Right lobe of liver (tissue), 6 donors: ENCODE results near the gene CAMTA1. TPM values are rescaled to one million over a fixed set of nuclear protein-coding genes. Genes with fewer than 3 reads are reported as not detected.

ENCODE experiments used
- ATAC-seq, 4 donors: fragments of 200-7000 bp; cut with Tn5 transposase; one replicate each; pipeline ENCODE4 v1.9.1; 2020; ENCODE audit warnings: mild to moderate bottlenecking in 4 of 4, moderate library complexity in 4 of 4
- DNase-seq, 3 donors: peaks; one replicate each; pipeline ENCODE4 v3.0.0-alpha.2; 2020
- H3K27ac ChIP-seq, 3 donors: fragments of 200-600 bp; one replicate each; pipeline ENCODE4 v1.8.0; 2022
- H3K27me3 ChIP-seq, 2 donors: fragments of 200-600 bp; one replicate each; pipeline ENCODE4 v1.8.0; 2022
- H3K36me3 ChIP-seq, 4 donors: fragments of 200-600 bp; sonication (generic) in 1 of 4; one replicate each; pipeline versions ENCODE4 v1.5.1 to v1.8.0; 2017 to 2022; ENCODE audit warnings: control low read depth in 1 of 4
- H3K4me1 ChIP-seq, 4 donors: fragments of 200-600 bp; sonication (generic) in 1 of 4; one replicate each; pipeline versions ENCODE4 v1.5.1 to v1.8.0; 2017 to 2022; ENCODE audit warnings: control low read depth in 1 of 4
- H3K4me3 ChIP-seq, 3 donors: fragments of 200-600 bp; one replicate each; pipeline ENCODE4 v1.8.0; 2022
- H3K9me3 ChIP-seq, 4 donors: fragments of 200-600 bp; sonication (generic) in 1 of 4; one replicate each; pipeline versions ENCODE4 v1.5.1 to v1.8.0; 2017 to 2022; ENCODE audit warnings: control low read depth in 1 of 4
- POLR2A ChIP-seq: fragments of 450-650 bp; IDR thresholded peaks from one replicate; pipeline ENCODE4 v1.6.1; 2017; ENCODE audit warnings: antibody characterized with exemption, mild to moderate bottlenecking
- WGBS: methylation state at CpG from one replicate; pipeline ENCODE4 v1.1.6; 2018; ENCODE audit warnings: low coverage, low lambda C conversion rate; ENCODE audit not compliant: insufficient coverage; ENCODE audit errors: missing lambda C conversion rate; 5-methylcytosine and 5-hydroxymethylcytosine counted together
- intact Hi-C, 2 donors: fragments of 100-400 bp; cut with DNase I; formaldehyde crosslinking; loops; one replicate each; pipeline versions ENCODE4 v1.11.2 to v1.14.1; 2022
- total RNA-seq, 6 experiments: library from RNA; depleted of rRNA in 2 of 6; stranded (reverse); fragments of >200 nt in 2 of 6; fragmentation: NEBNext Ultra II Directional in 3 of 6; extraction: Animal tissue kit (Norgen Biotek cat#: 25700) in 3 of 6; gene quantifications; one replicate each; pipeline versions ENCODE4 v1.1.0 to v1.2.4, GENCODE V29; 2016 to 2023
- TF ChIP-seq, protein P1 (sequence below), 4 donors: fragments of 200-600 bp in 3 of 4; fragments of 450-650 bp in 1 of 4; IDR thresholded peaks; one replicate each; pipeline versions ENCODE4 v1.5.1 to v1.8.0; 2016 to 2022; ENCODE audit warnings: antibody characterized with exemption in 4 of 4, mild to moderate bottlenecking in 2 of 4
- donor health status: DM: no; HTN: yes; CAD: no.
- donor health status: DM: no; HTN: no; CAD: no.
- donor health status: DM: no; HTN: no; CAD: no.
- donor health status: DM: no; HTN: yes; CAD: no.
- donor health status: DM: no; HTN: yes; CAD: no.

The CAMTA1 gene
- total RNA-seq, 6 experiments from 2014 or later: 32.3 to 49.4 (median 37.2) TPM

DNA sequence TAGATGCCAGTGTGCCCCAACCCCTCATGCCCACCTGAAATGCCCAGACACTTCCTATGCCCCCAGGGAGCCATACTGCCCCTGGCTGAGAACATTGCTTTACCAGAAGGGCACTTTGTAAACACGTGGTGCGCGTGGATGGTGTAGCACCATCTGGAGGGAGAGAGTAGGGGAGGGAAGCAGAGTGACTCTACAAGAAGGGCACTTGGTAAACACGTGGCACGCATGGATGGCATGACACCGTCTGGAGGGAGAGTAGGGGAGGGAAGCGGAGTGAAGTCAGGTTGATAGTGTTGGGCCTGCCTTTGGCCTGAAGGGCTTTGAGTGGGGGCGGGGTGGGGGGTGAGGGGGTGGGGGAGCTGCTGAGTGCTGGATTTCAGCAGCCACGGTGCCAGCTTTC is 661.8 kb downstream of the CAMTA1 start:
- 80% methylated on average over 7 of the region's 9 CpGs for WGBS
- TF ChIP-seq POLR2A: no peak
- TF ChIP-seq, protein P1, sequence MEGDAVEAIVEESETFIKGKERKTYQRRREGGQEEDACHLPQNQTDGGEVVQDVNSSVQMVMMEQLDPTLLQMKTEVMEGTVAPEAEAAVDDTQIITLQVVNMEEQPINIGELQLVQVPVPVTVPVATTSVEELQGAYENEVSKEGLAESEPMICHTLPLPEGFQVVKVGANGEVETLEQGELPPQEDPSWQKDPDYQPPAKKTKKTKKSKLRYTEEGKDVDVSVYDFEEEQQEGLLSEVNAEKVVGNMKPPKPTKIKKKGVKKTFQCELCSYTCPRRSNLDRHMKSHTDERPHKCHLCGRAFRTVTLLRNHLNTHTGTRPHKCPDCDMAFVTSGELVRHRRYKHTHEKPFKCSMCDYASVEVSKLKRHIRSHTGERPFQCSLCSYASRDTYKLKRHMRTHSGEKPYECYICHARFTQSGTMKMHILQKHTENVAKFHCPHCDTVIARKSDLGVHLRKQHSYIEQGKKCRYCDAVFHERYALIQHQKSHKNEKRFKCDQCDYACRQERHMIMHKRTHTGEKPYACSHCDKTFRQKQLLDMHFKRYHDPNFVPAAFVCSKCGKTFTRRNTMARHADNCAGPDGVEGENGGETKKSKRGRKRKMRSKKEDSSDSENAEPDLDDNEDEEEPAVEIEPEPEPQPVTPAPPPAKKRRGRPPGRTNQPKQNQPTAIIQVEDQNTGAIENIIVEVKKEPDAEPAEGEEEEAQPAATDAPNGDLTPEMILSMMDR (IDR thresholded peaks at IDR 0.05): no peak
- DNase-seq (no peak), ATAC-seq (no peak)
- H3K36me3 ChIP-seq: no peaks in the 10 kb centered on the region
- no peak overlapping the region for H3K4me3 ChIP-seq
- no peaks in the 10 kb centered on the region for H3K4me1 ChIP-seq
- no peaks in the 10 kb centered on the region for H3K27me3 ChIP-seq
- no peaks in the 10 kb centered on the region for H3K9me3 ChIP-seq
- H3K27ac ChIP-seq: no peak overlapping the region
- intact Hi-C loops: no loop called here

DNA sequence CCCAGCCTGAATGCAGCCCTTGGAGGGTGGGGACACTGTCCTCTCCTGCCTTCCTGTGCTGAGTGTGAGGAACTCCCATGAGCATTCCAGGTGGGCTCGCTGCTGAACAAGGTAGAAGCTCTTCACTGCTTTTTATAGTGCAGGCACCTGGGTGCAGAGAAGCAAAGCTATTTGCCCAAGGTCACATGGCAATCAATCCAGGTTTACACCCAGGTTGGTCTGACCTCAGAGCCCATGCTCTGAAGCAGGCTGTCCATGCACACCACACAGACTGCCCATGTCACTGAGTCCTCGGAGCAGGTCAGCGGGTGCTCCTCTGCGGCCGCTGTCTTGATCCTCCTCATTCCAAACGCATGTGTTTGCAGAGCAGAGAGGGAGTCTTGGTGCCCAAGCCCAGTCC is 662.5 kb downstream of the CAMTA1 start:
- Histone ChIP-seq H3K4me3 (no peak overlapping the region), H3K4me1 (no peaks in the 10 kb centered on the region), H3K27me3 (no peaks in the 10 kb centered on the region), H3K9me3 (no peaks in the 10 kb centered on the region), H3K36me3 (no peaks in the 10 kb centered on the region), H3K27ac (no peak overlapping the region)
- TF ChIP-seq POLR2A: no peak
- TF ChIP-seq, protein P1 (IDR thresholded peaks at IDR 0.05): no peak
- ATAC-seq (peak in 3 of 4 donors; percentile 9 to 61 (median 42)), DNase-seq (no peak)
- intact Hi-C loops: no loop called here
- no CpG with 5 or more reads among the region's 6 CpGs for WGBS

DNA sequence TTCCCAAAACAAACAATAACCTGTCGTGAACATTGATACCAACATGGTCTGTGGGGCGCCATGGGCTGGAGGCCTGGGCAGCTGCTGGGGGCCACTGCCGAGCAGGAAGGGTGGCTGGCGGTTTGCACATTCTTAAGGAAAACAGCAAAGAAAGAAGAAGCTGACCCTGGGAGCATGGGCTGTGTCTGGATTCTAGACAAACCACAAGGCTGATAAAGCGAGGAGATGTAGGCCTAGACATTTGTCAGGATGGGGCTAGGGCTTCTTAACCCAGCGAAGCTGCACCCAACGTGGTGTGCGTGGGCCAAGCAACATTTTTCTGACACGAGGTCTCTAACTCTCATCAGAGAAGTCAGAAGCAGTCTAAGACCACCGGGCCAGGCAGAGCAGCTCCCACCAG is 663.7 kb downstream of the CAMTA1 start:
- ATAC-seq (no peak), DNase-seq (no peak)
- TF ChIP-seq POLR2A: no peak
- TF ChIP-seq, protein P1 (IDR thresholded peaks at IDR 0.05): no peak
- Histone ChIP-seq H3K4me3 (no peak overlapping the region), H3K27me3 (no peaks in the 10 kb centered on the region), H3K27ac (no peak overlapping the region), H3K36me3 (no peaks in the 10 kb centered on the region), H3K9me3 (no peaks in the 10 kb centered on the region), H3K4me1 (no peaks in the 10 kb centered on the region)
- WGBS: 83% methylated on average over 4 of the region's 10 CpGs
- intact Hi-C loops: no loop called here

GRCh38 chr1:7449750-7450149 is 664.5 kb downstream of the CAMTA1 start:
- intact Hi-C loops: loop anchor here in 1 of 2 donors (10.0 kb wide), 1 partner anchor 195 kb away; no protein-coding TSS in a partner anchor
- no peak overlapping the region for H3K27ac ChIP-seq
- 95% methylated on average over 3 of the region's 7 CpGs for WGBS
- no peaks in the 10 kb centered on the region for H3K36me3 ChIP-seq
- no peaks in the 10 kb centered on the region for H3K4me1 ChIP-seq
- no peak overlapping the region for H3K4me3 ChIP-seq
- no peak for ATAC-seq
- no peaks in the 10 kb centered on the region for H3K27me3 ChIP-seq
- TF ChIP-seq, protein P1 (IDR thresholded peaks at IDR 0.05): no peak
- no peak for TF ChIP-seq POLR2A
- DNase-seq: no peak
- H3K9me3 ChIP-seq: no peaks in the 10 kb centered on the region

GRCh38 chr1:7450838-7451237 is 665.6 kb downstream of the CAMTA1 start:
- no peaks in the 10 kb centered on the region for H3K9me3 ChIP-seq
- no peak for TF ChIP-seq POLR2A
- TF ChIP-seq, protein P1 (IDR thresholded peaks at IDR 0.05): no peak
- intact Hi-C loops: loop anchor here in 1 of 2 donors (10.0 kb wide), 1 partner anchor 194 kb away; no protein-coding TSS in a partner anchor

More at GRCh38 chr1:7450838-7451237, 665.6 kb downstream of the CAMTA1 start:
- DNase-seq (no peak), ATAC-seq (no peak)
- Histone ChIP-seq H3K4me3 (no peak overlapping the region), H3K27ac (no peak overlapping the region), H3K27me3 (no peaks in the 10 kb centered on the region), H3K4me1 (no peaks in the 10 kb centered on the region), H3K36me3 (no peaks in the 10 kb centered on the region)
- WGBS: 80% methylated on average over 1 of the region's 5 CpGs
